HepG2 (cell line): ENCODE measurements around the gene NUDT22. TPM values are rescaled to one million over a fixed set of nuclear protein-coding genes. Genes with fewer than 3 reads are reported as not detected.

ENCODE experiments used
- ATAC-seq: fragments of 200-7000 bp; cut with Tn5 transposase; 3 replicates; pipeline ENCODE4 v1.9.1; 2020; ENCODE audit warnings: mild to moderate bottlenecking, moderate library complexity
- BruUV-seq: library from RNA; stranded (reverse); fragments of 400-500 nt; replicated peaks from 2 replicates; lab custom pipeline; 2021; lab: Mats Ljungman, UMichigan
- CTCF ChIA-PET: fragments of 300-600 bp; formaldehyde crosslinking; extraction: SDS; loops from one replicate; lab custom pipeline; 2021; ENCODE audit warnings: low total read pairs, inconsistent platforms, low intra/inter-chr PET ratio; lab: Yijun Ruan, JAX
- POLR2A ChIA-PET: fragments of 350-600 bp; sonication (Branson Sonifier 250); formaldehyde crosslinking; loops from one replicate; lab custom pipeline; 2020; ENCODE audit warnings: antibody characterized with exemption, inconsistent platforms; lab: Yijun Ruan, JAX
- DNase-seq: peaks from one replicate; pipeline ENCODE4 v3.0.0-alpha.2; 2015; ENCODE audit warnings: low spot score
- FAIRE-seq: peaks from 3 replicates; lab custom pipeline; 2011; peaks lifted over from hg19 to GRCh38; lab: Jason Lieb, UNC
- H2AFZ ChIP-seq: one replicate; pipeline ENCODE4 v1.6.1; 2011; ENCODE audit warnings: low read length, inconsistent platforms
- H3K27ac ChIP-seq: fragments of 300-600 bp; 3 replicates; pipeline ENCODE4 v1.8.0; 2011; ENCODE audit warnings: mixed run types, mild to moderate bottlenecking, mixed read lengths, low read length, inconsistent platforms; ENCODE audit not compliant: insufficient read depth; ENCODE audit errors: extremely low read length
- H3K27me3 ChIP-seq, 2 experiments: fragments of 200-600 bp in 1 of 2; 2 replicates in 1 of 2; 3 replicates in 1 of 2; pipeline versions ENCODE4 v1.6.0 to v1.8.0; 2011; ENCODE audit warnings: low read length in 2 of 2, mild to moderate bottlenecking in 2 of 2, moderate library complexity in 2 of 2, inconsistent platforms in 1 of 2; ENCODE audit not compliant: insufficient read depth in 2 of 2, control insufficient read depth in 1 of 2
- H3K36me3 ChIP-seq, 2 experiments: fragments of 200-600 bp in 1 of 2; replicated peaks in 1 of 2; 2 replicates in 1 of 2; 3 replicates in 1 of 2; pipeline versions ENCODE4 v1.5.1 to v1.8.0; 2011; ENCODE audit warnings: low read length in 2 of 2, inconsistent platforms in 1 of 2; ENCODE audit not compliant: insufficient read depth in 2 of 2, control insufficient read depth in 1 of 2
- H3K4me1 ChIP-seq: 2 replicates; pipeline ENCODE4 v1.5.1; 2012; ENCODE audit warnings: low read length, inconsistent platforms; ENCODE audit not compliant: insufficient read depth
- H3K4me2 ChIP-seq: 2 replicates; pipeline ENCODE4 v1.6.0; 2011; ENCODE audit warnings: low read depth, low read length, inconsistent platforms
- H3K4me3 ChIP-seq, 3 experiments: fragments of 200-600 bp in 1 of 3; sonication (generic), shearing (Covaris generic) in 1 of 3; replicated peaks in 1 of 3; 2 replicates each; pipeline ENCODE4 v1.5.1; 2011 to 2016; ENCODE audit warnings: low read length in 3 of 3, inconsistent platforms in 2 of 3, low read depth in 2 of 3, mild to moderate bottlenecking in 2 of 3, control low read depth in 1 of 3, mixed read lengths in 1 of 3; ENCODE audit not compliant: insufficient read depth in 1 of 3
- H3K79me2 ChIP-seq: one replicate; pipeline ENCODE4 v1.6.1; 2011; ENCODE audit warnings: low read length, inconsistent platforms; ENCODE audit not compliant: insufficient read depth
- H3K9ac ChIP-seq: 2 replicates; pipeline ENCODE4 v1.6.0; 2011; ENCODE audit warnings: mild to moderate bottlenecking, low read depth, low read length, inconsistent platforms; ENCODE audit not compliant: insufficient read depth
- H3K9me3 ChIP-seq: 2 replicates; pipeline ENCODE4 v1.5.1; 2012; ENCODE audit warnings: mild to moderate bottlenecking, low read length
- H4K20me1 ChIP-seq: 2 replicates; pipeline ENCODE4 v1.6.0; 2011; ENCODE audit warnings: inconsistent platforms, mild to moderate bottlenecking, low read length, moderate library complexity; ENCODE audit not compliant: insufficient read depth
- GATAD2A ChIP-seq: IDR thresholded peaks from 2 replicates; pipeline ENCODE4 v1.6.1; 2016
- MIER3 ChIP-seq: IDR thresholded peaks from 2 replicates; pipeline ENCODE4 v1.6.1; 2016; ENCODE audit warnings: missing compliant biosample characterization, borderline replicate concordance
- NKX3-1 ChIP-seq: sonication (generic); formaldehyde crosslinking; IDR thresholded peaks from 2 replicates; pipeline ENCODE4 v1.5.0; 2020; ENCODE audit warnings: missing genetic modification reagents
- PITX1 ChIP-seq: sonication (generic); formaldehyde crosslinking; IDR thresholded peaks from 2 replicates; pipeline ENCODE4 v1.5.1; 2020; ENCODE audit warnings: mild to moderate bottlenecking, missing genetic modification reagents
- SYNCRIP ChIP-seq: fragments of 200-400 bp; formaldehyde crosslinking; IDR thresholded peaks from 2 replicates; pipeline ENCODE4 v1.6.1; 2018; ENCODE audit warnings: mild to moderate bottlenecking, low read depth, low read length; ENCODE audit not compliant: insufficient read depth
- ZNF501 ChIP-seq: sonication (generic); formaldehyde crosslinking; IDR thresholded peaks from 2 replicates; pipeline ENCODE4 v1.5.1; 2020; ENCODE audit warnings: mild to moderate bottlenecking, moderate library complexity, missing genetic modification reagents
- ZNF629 ChIP-seq: sonication (generic); formaldehyde crosslinking; conservative IDR thresholded peaks from 2 replicates; pipeline ENCODE4 v1.5.0; 2020; ENCODE audit warnings: missing genetic modification reagents
- WGBS: methylation state at CpG from one replicate; pipeline ENCODE4 v1.1.6; 2017; ENCODE audit warnings: low lambda C conversion rate; 5-methylcytosine and 5-hydroxymethylcytosine counted together
- in situ Hi-C: cut with HindIII; loops from 2 replicates; pipeline ENCODE4 v1.10.0; 2017; ENCODE audit warnings: low pct_unique_long_range_greater_than_20kb; ENCODE audit not compliant: extremely low pct_ligation_motif_present
- intact Hi-C: fragments of 100-400 bp; cut with micrococcal nuclease; formaldehyde crosslinking; loops from one replicate; pipeline ENCODE4 v1.10.0; 2022; ENCODE audit not compliant: unreplicated experiment
- polyA plus RNA-seq, 8 experiments: library from polyadenylated mRNA; depleted of rRNA in 3 of 8; stranded (reverse) in 7 of 8; unstranded in 1 of 8; fragments of >200 nt; fragmentation: Illumina TruSeq in 4 of 8; extraction: Trizol in 4 of 8; gene quantifications; 2 replicates each; pipeline versions ENCODE4 v1.2.1 to v1.2.3, GENCODE V29; 2011 to 2016; ENCODE audit warnings: low read depth in 4 of 8, missing spikeins in 1 of 8, mixed read lengths in 1 of 8; ENCODE audit not compliant: insufficient read depth in 1 of 8
- total RNA-seq, 5 experiments: library from RNA; depleted of rRNA; stranded (reverse); fragments of >200 nt; fragmentation: Illumina TruSeq; extraction: Trizol; gene quantifications; 2 replicates each; pipeline ENCODE4 v1.2.3, GENCODE V29; 2016; ENCODE audit warnings: low read depth in 1 of 5
- TF ChIP-seq, protein P1 (sequence below): sonication (generic); formaldehyde crosslinking; IDR thresholded peaks from 2 replicates; pipeline ENCODE4 v1.4.0; 2020; ENCODE audit warnings: low read depth, missing genetic modification reagents

The NUDT22 gene
- total and polyA plus RNA-seq, 2 of the 13 experiments (the other 11 are each of a cell fraction or from before 2014, with no cell fraction given), result 33.5 to 39.8 TPM

- FAIRE-seq (no peak), ATAC-seq (no peak), DNase-seq (no peak)
- no TSS peak for BruUV-seq
- Histone ChIP-seq H3K79me2 (peaks cover 7% of the 10 kb centered on the region), H3K27me3 (no peaks in the 10 kb centered on the region; a peak in 1 of 5 replicates), H2AFZ (no peak overlapping the region), H3K27ac (no peak overlapping the region), H3K4me1 (peaks cover 46% of the 10 kb centered on the region), H3K4me3 (no peak overlapping the region), H3K36me3 (peaks cover 5 to 10% of the 10 kb centered on the region in 2 experiments; a peak in 1 of 5 replicates), H3K4me2 (no peak overlapping the region), H3K9ac (no peak overlapping the region), H4K20me1 (no peaks in the 10 kb centered on the region), H3K9me3 (no peaks in the 10 kb centered on the region)
- in situ Hi-C loops (no loop called here), intact Hi-C loops (no loop called here)
- TF ChIP-seq ZNF629 (CRISPR knock-in tag), result peak; percentile 74
- no peak for TF ChIP-seq ZNF501
- no peak for TF ChIP-seq MIER3 (CRISPR knock-in tag)
- TF ChIP-seq NKX3-1 (CRISPR knock-in tag), result no peak
- TF ChIP-seq, protein P1, sequence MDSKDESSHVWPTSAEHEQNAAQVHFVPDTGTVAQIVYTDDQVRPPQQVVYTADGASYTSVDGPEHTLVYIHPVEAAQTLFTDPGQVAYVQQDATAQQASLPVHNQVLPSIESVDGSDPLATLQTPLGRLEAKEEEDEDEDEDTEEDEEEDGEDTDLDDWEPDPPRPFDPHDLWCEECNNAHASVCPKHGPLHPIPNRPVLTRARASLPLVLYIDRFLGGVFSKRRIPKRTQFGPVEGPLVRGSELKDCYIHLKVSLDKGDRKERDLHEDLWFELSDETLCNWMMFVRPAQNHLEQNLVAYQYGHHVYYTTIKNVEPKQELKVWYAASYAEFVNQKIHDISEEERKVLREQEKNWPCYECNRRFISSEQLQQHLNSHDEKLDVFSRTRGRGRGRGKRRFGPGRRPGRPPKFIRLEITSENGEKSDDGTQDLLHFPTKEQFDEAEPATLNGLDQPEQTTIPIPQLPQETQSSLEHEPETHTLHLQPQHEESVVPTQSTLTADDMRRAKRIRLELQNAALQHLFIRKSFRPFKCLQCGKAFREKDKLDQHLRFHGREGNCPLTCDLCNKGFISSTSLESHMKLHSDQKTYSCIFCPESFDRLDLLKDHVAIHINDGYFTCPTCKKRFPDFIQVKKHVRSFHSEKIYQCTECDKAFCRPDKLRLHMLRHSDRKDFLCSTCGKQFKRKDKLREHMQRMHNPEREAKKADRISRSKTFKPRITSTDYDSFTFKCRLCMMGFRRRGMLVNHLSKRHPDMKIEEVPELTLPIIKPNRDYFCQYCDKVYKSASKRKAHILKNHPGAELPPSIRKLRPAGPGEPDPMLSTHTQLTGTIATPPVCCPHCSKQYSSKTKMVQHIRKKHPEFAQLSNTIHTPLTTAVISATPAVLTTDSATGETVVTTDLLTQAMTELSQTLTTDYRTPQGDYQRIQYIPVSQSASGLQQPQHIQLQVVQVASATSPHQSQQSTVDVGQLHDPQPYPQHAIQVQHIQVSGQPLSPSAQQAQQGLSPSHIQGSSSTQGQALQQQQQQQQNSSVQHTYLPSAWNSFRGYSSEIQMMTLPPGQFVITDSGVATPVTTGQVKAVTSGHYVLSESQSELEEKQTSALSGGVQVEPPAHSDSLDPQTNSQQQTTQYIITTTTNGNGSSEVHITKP (CRISPR knock-in tag), result no peak
- TF ChIP-seq SYNCRIP, result no peak
- no peak for TF ChIP-seq PITX1
- TF ChIP-seq GATAD2A (CRISPR knock-in tag), result no peak
- ChIA-PET POLR2A (interaction anchor here (1.3 to 2.1 kb wide), 2 partner anchors 12 to 52 kb away, joined by 6 to 7 read pairs; partner anchors contain the start of gene ESRRA), CTCF (no interaction called here)
- 90% methylated on average over 3 of the region's 8 CpGs for WGBS
Observed at GRCh38 chr11:64253043-64253442, 27.0 kb downstream of the NUDT22 start.
